B cell (primary cell): ENCODE measurements around the gene C1QTNF12. TPM values are rescaled to one million over a fixed set of nuclear protein-coding genes. Genes with fewer than 3 reads are reported as not detected.

Experiments used
- ATAC-seq: fragments of 200-7000 bp; cut with Tn5 transposase; one replicate; pipeline ENCODE4 v1.10.0; 2021; ENCODE audit warnings: low read depth, mild to moderate bottlenecking, moderate number of reproducible peaks, moderate library complexity
- CTCF ChIA-PET: fragments of 350-600 bp; sonication (Branson Sonifier 250); formaldehyde crosslinking; loops from one replicate; lab custom pipeline; 2021; ENCODE audit warnings: antibody characterized with exemption, inconsistent platforms; lab: Charles Lee
- POLR2A ChIA-PET: fragments of 350-600 bp; sonication (Branson Sonifier 250); formaldehyde crosslinking; loops from one replicate; lab custom pipeline; 2021; ENCODE audit warnings: antibody characterized with exemption; lab: Charles Lee
- DNase-seq: peaks from one replicate; pipeline ENCODE4 v3.0.0; 2013
- H2AFZ ChIP-seq: 2 replicates; pipeline ENCODE4 v1.6.1; 2012; ENCODE audit warnings: mild to moderate bottlenecking, low read depth, low read length; ENCODE audit not compliant: insufficient read depth, poor library complexity, severe bottlenecking
- H3K27ac ChIP-seq, 2 donors: 1 replicate in 1 of 2; 2 replicates in 1 of 2; pipeline ENCODE4 v1.5.1; 2012 to 2013; ENCODE audit warnings: low read length in 2 of 2, mild to moderate bottlenecking in 2 of 2, moderate library complexity in 1 of 2
- H3K27me3 ChIP-seq, 4 experiments: fragments of 200-600 bp in 1 of 4; sonication (generic) in 1 of 4; replicated peaks in 1 of 4; 1 replicate in 2 of 4; 2 replicates in 2 of 4; pipeline versions ENCODE4 v1.6.1 to v1.7.0; 2013 to 2016; ENCODE audit warnings: low read length in 3 of 4, mild to moderate bottlenecking in 2 of 4, mixed read lengths in 1 of 4, moderate library complexity in 1 of 4; ENCODE audit not compliant: insufficient read depth in 4 of 4, control insufficient read depth in 3 of 4; ENCODE audit errors: control extremely low read depth in 1 of 4
- H3K36me3 ChIP-seq, 2 experiments: replicated peaks in 1 of 2; 1 replicate in 1 of 2; 2 replicates in 1 of 2; pipeline versions ENCODE4 v1.6.1 to v1.7.1; 2013; ENCODE audit warnings: low read length in 1 of 2; ENCODE audit not compliant: insufficient read depth in 2 of 2, control insufficient read depth in 1 of 2; ENCODE audit errors: control extremely low read depth in 1 of 2, extremely low read depth in 1 of 2
- H3K4me1 ChIP-seq, 2 donors: fragments of 200-600 bp in 1 of 2; sonication (generic) in 1 of 2; 1 replicate in 1 of 2; 2 replicates in 1 of 2; pipeline versions ENCODE4 v1.5.1 to v1.6.1; 2013 to 2017; ENCODE audit warnings: low read length in 2 of 2; ENCODE audit not compliant: control insufficient read depth in 2 of 2, insufficient read depth in 2 of 2
- H3K4me2 ChIP-seq: replicated peaks from 2 replicates; pipeline ENCODE3; 2012; ENCODE audit warnings: mild to moderate bottlenecking, low read depth, low read length; ENCODE audit not compliant: poor library complexity, severe bottlenecking
- H3K4me3 ChIP-seq, 5 experiments: fragments of 200-600 bp in 1 of 5; sonication (generic) in 1 of 5; 1 replicate in 3 of 5; 2 replicates in 2 of 5; pipeline versions ENCODE4 v1.5.1 to v1.7.0; 2011 to 2016; ENCODE audit warnings: low read length in 4 of 5, mild to moderate bottlenecking in 4 of 5, low read depth in 2 of 5, control low read depth in 1 of 5, moderate library complexity in 1 of 5; ENCODE audit not compliant: insufficient read depth in 1 of 5; ENCODE audit errors: control extremely low read depth in 1 of 5, extremely low read depth in 1 of 5
- H3K79me2 ChIP-seq: fragments of 200-600 bp; sonication (generic); one replicate; pipeline ENCODE4 v1.6.0; 2016; ENCODE audit warnings: low read length; ENCODE audit not compliant: control insufficient read depth, insufficient read depth
- H3K9ac ChIP-seq: fragments of 200-600 bp; sonication (generic); 2 replicates; pipeline ENCODE4 v1.6.1; 2017; ENCODE audit warnings: mild to moderate bottlenecking, low read length, moderate library complexity
- H3K9me3 ChIP-seq, 3 donors: one replicate each; pipeline versions ENCODE4 v1.6.1 to v1.7.1; 2013; ENCODE audit warnings: low read length in 2 of 3; ENCODE audit not compliant: control insufficient read depth in 2 of 3, insufficient read depth in 1 of 3; ENCODE audit errors: control extremely low read depth in 1 of 3
- H4K20me1 ChIP-seq: 2 replicates; pipeline ENCODE4 v1.6.0; 2012; ENCODE audit warnings: mild to moderate bottlenecking, low read length; ENCODE audit not compliant: insufficient read depth, control insufficient read depth, poor library complexity, severe bottlenecking
- H3K27ac Mint-ChIP-seq: one replicate; pipeline ENCODE4 v1.8.0; 2021; ENCODE audit warnings: mixed read lengths
- H3K27me3 Mint-ChIP-seq: one replicate; pipeline ENCODE4 v1.8.0; 2021; ENCODE audit warnings: mixed read lengths
- H3K4me1 Mint-ChIP-seq: one replicate; pipeline ENCODE4 v1.8.0; 2021; ENCODE audit warnings: mixed read lengths
- H3K4me3 Mint-ChIP-seq: one replicate; pipeline ENCODE4 v1.8.0; 2021; ENCODE audit warnings: mixed read lengths
- H3K9me3 Mint-ChIP-seq: one replicate; pipeline ENCODE4 v1.8.0; 2022; ENCODE audit warnings: mixed read lengths; ENCODE audit not compliant: insufficient read depth
- EZH2 ChIP-seq: IDR thresholded peaks from 2 replicates; pipeline ENCODE4 v1.6.1; 2012; ENCODE audit warnings: borderline replicate concordance, low read depth, mild to moderate bottlenecking, moderate library complexity, low read length; ENCODE audit not compliant: insufficient read depth, poor library complexity, severe bottlenecking
- WGBS: methylation state at CpG from one replicate; pipeline ENCODE4 v1.1.5; 2013; ENCODE audit warnings: missing lambda C conversion rate; ENCODE audit not compliant: insufficient coverage; 5-methylcytosine and 5-hydroxymethylcytosine counted together
- intact Hi-C: fragments of 100-400 bp; cut with micrococcal nuclease; formaldehyde crosslinking; loops from one replicate; pipeline ENCODE4 v1.10.0; 2022
- polyA plus RNA-seq: library from polyadenylated mRNA; depleted of rRNA; stranded (reverse); fragments of >200 nt; gene quantifications from 2 replicates; pipeline ENCODE4 v1.2.3, GENCODE V29; 2012
- total RNA-seq, 2 donors: library from RNA; stranded (reverse); fragments of 120-200 nt in 1 of 2; gene quantifications; 1 replicate in 1 of 2; 2 replicates in 1 of 2; pipeline versions ENCODE4 v1.2.3 to v1.2.4, GENCODE V29; 2013 to 2022
- TF ChIP-seq, protein P1 (sequence below): fragments of 200-600 bp; IDR thresholded peaks from one replicate; pipeline ENCODE4 v1.8.0; 2022; ENCODE audit warnings: antibody characterized with exemption, mild to moderate bottlenecking

Gene C1QTNF12
- total and polyA plus RNA-seq, 2 donors (not counting 1 experiment from before 2014, with no cell fraction given) = 1.2 to 3.2 TPM

DNA sequence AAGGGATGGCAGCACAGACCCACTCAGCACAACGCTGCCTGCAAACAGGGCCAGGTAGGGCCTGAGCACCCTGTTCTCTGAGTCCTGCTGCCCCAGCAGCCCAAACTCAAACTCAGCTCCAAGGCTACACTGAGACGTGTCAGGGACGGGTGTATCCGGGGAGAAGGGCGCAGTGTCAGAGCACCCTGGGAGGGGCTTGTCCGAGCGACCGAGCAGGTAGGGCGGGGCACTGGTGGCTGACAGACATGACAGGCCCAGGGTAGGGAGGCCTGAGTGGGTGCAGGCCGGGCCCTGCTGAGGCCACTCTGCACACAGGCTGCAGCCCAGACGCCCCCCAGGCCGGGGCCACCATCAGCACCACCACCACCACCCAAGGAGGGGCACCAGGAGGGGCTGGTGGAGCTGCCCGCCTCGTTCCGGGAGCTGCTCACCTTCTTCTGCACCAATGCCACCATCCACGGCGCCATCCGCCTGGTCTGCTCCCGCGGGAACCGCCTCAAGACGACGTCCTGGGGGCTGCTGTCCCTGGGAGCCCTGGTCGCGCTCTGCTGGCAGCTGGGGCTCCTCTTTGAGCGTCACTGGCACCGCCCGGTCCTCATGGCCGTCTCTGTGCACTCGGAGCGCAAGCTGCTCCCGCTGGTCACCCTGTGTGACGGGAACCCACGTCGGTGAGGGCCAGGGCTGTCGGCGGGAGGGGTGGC lies 39.2 kb upstream of the C1QTNF12 start:
- H3K9me3 ChIP-seq = no peaks in the 10 kb centered on the region
- no peaks in the 10 kb centered on the region for H3K79me2 ChIP-seq
- Mint-ChIP-seq H3K27me3 (no peaks in the 10 kb centered on the region), H3K4me1 (peaks cover 7% of the 10 kb centered on the region), H3K4me3 (no peak overlapping the region), H3K27ac (no peak overlapping the region), H3K9me3 (no peaks in the 10 kb centered on the region)
- ChIA-PET CTCF (interaction anchor here (0.8 to 1.7 kb wide), 4 partner anchors 11 to 302 kb away, joined by 3 to 5 read pairs (median 4); no protein-coding TSS in a partner anchor), POLR2A (no interaction called here)
- DNase-seq (no peak), ATAC-seq (no peak)
- no peak overlapping the region for H2AFZ ChIP-seq
- 78% methylated on average over 37 of the region's 37 CpGs for WGBS
- H3K36me3 ChIP-seq = no peaks in the 10 kb centered on the region
- H3K9ac ChIP-seq = no peak overlapping the region
- TF ChIP-seq, protein P1, sequence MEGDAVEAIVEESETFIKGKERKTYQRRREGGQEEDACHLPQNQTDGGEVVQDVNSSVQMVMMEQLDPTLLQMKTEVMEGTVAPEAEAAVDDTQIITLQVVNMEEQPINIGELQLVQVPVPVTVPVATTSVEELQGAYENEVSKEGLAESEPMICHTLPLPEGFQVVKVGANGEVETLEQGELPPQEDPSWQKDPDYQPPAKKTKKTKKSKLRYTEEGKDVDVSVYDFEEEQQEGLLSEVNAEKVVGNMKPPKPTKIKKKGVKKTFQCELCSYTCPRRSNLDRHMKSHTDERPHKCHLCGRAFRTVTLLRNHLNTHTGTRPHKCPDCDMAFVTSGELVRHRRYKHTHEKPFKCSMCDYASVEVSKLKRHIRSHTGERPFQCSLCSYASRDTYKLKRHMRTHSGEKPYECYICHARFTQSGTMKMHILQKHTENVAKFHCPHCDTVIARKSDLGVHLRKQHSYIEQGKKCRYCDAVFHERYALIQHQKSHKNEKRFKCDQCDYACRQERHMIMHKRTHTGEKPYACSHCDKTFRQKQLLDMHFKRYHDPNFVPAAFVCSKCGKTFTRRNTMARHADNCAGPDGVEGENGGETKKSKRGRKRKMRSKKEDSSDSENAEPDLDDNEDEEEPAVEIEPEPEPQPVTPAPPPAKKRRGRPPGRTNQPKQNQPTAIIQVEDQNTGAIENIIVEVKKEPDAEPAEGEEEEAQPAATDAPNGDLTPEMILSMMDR = no peak
- no peak for TF ChIP-seq EZH2
- no peak overlapping the region for H3K27ac ChIP-seq
- H4K20me1 ChIP-seq = no peaks in the 10 kb centered on the region
- H3K4me1 ChIP-seq = peaks cover 0 to 9% of the 10 kb centered on the region in 2 donors
- intact Hi-C loops = no loop called here
- H3K4me2 ChIP-seq = no peak overlapping the region
- no peaks in the 10 kb centered on the region for H3K27me3 ChIP-seq
- H3K4me3 ChIP-seq = no peak overlapping the region

DNA sequence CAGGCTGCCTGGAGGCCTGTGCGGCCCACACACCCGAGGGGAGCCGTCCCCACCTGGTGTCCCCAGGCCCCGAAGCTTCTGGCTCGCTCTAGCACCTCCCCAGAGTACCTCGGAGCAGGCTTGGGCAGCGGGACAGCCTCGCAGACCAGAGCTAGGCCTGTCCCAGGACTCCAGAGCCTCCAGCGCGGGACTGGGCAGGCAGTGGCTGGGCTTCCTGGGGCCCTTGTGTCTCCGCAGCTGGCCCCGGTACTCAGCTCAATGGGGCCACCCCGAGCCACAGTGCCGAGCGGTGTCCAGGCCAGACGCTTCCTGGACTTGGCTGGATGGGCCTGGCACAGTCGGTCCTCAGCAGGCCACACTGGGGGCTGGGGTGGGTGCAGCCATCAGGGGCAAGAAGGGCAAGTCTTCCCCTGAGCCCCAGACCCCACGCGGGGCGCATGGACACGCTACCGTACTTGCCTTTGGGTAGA lies 38.6 kb upstream of the C1QTNF12 start:
- H3K79me2 ChIP-seq = no peaks in the 10 kb centered on the region
- no peak overlapping the region for H2AFZ ChIP-seq
- intact Hi-C loops = no loop called here
- H3K27me3 Mint-ChIP-seq = no peaks in the 10 kb centered on the region
- TF ChIP-seq, protein P1 = no peak
- TF ChIP-seq EZH2 = no peak
- no peak overlapping the region for H3K4me2 ChIP-seq
- H3K4me3 ChIP-seq = no peak overlapping the region
- H3K27me3 ChIP-seq = no peaks in the 10 kb centered on the region
- H3K4me3 Mint-ChIP-seq = no peak overlapping the region
- ChIA-PET CTCF (no interaction called here), POLR2A (no interaction called here)
- H4K20me1 ChIP-seq = no peaks in the 10 kb centered on the region
- DNase-seq (no peak), ATAC-seq (no peak)
- no peak overlapping the region for H3K27ac ChIP-seq
- H3K27ac Mint-ChIP-seq = no peak overlapping the region
- WGBS = 93% methylated on average over 22 of the region's 22 CpGs
- peaks cover 4% of the 10 kb centered on the region for H3K4me1 Mint-ChIP-seq
- H3K4me1 ChIP-seq = peaks cover 0 to 4% of the 10 kb centered on the region in 2 donors
- H3K9ac ChIP-seq = no peak overlapping the region
- no peaks in the 10 kb centered on the region for H3K9me3 Mint-ChIP-seq
- no peaks in the 10 kb centered on the region for H3K36me3 ChIP-seq
- H3K9me3 ChIP-seq = no peaks in the 10 kb centered on the region
